Hepatocyte (in vitro differentiated cells): ENCODE data around the gene PLA2G3.

Source experiments
- EZH2 ChIP-seq: fragments of 200-600 bp; sonication (generic); IDR thresholded peaks from 2 replicates; pipeline ENCODE4 v1.6.1; 2016; ENCODE audit warnings: antibody characterized with exemption, mild to moderate bottlenecking, borderline replicate concordance
- TF ChIP-seq, protein P1 (sequence below): fragments of 200-600 bp; sonication (generic); IDR thresholded peaks from 2 replicates; pipeline ENCODE4 v1.5.1; 2016; ENCODE audit warnings: antibody characterized with exemption, mild to moderate bottlenecking; ENCODE audit not compliant: poor library complexity

- TF ChIP-seq, protein P1, sequence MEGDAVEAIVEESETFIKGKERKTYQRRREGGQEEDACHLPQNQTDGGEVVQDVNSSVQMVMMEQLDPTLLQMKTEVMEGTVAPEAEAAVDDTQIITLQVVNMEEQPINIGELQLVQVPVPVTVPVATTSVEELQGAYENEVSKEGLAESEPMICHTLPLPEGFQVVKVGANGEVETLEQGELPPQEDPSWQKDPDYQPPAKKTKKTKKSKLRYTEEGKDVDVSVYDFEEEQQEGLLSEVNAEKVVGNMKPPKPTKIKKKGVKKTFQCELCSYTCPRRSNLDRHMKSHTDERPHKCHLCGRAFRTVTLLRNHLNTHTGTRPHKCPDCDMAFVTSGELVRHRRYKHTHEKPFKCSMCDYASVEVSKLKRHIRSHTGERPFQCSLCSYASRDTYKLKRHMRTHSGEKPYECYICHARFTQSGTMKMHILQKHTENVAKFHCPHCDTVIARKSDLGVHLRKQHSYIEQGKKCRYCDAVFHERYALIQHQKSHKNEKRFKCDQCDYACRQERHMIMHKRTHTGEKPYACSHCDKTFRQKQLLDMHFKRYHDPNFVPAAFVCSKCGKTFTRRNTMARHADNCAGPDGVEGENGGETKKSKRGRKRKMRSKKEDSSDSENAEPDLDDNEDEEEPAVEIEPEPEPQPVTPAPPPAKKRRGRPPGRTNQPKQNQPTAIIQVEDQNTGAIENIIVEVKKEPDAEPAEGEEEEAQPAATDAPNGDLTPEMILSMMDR, result no peak
- TF ChIP-seq EZH2, result no peak
Observed at GRCh38 chr22:31085493-31085824, 54.8 kb downstream of the PLA2G3 start.
